Activated naive CD4-positive, alpha-beta T cell treated with anti-CD3 and anti-CD28 coated beads, Interleukin-2, amount 10 ng/mL, durations not matched to agents 7 days and 5 days (primary cell): Measurements from ENCODE around the gene SCYGR6.

Source experiments
- CTCF ChIA-PET: fragments of 350-600 bp; sonication (Branson Sonifier 250); formaldehyde crosslinking; loops from one replicate; lab custom pipeline; 2021; ENCODE audit warnings: antibody characterized with exemption; lab: Charles Lee
- DNase-seq: peaks from one replicate; pipeline ENCODE4 v3.0.0-alpha.2; 2020
- H3K27ac Mint-ChIP-seq: one replicate; pipeline ENCODE4 v1.8.0; 2021; ENCODE audit warnings: mild to moderate bottlenecking, moderate library complexity, mixed read lengths
- H3K27me3 Mint-ChIP-seq: one replicate; pipeline ENCODE4 v1.8.0; 2021; ENCODE audit warnings: mild to moderate bottlenecking, mixed read lengths
- H3K36me3 Mint-ChIP-seq: one replicate; pipeline ENCODE4 v1.8.0; 2021; ENCODE audit warnings: mixed read lengths
- H3K4me1 Mint-ChIP-seq: one replicate; pipeline ENCODE4 v1.8.0; 2021; ENCODE audit warnings: mixed read lengths
- H3K4me3 Mint-ChIP-seq: one replicate; pipeline ENCODE4 v1.8.0; 2021; ENCODE audit warnings: mild to moderate bottlenecking, moderate library complexity, mixed read lengths
- H3K9me3 Mint-ChIP-seq: one replicate; pipeline ENCODE4 v1.8.0; 2021; ENCODE audit warnings: mixed read lengths

SCYGR6 gene

DNA sequence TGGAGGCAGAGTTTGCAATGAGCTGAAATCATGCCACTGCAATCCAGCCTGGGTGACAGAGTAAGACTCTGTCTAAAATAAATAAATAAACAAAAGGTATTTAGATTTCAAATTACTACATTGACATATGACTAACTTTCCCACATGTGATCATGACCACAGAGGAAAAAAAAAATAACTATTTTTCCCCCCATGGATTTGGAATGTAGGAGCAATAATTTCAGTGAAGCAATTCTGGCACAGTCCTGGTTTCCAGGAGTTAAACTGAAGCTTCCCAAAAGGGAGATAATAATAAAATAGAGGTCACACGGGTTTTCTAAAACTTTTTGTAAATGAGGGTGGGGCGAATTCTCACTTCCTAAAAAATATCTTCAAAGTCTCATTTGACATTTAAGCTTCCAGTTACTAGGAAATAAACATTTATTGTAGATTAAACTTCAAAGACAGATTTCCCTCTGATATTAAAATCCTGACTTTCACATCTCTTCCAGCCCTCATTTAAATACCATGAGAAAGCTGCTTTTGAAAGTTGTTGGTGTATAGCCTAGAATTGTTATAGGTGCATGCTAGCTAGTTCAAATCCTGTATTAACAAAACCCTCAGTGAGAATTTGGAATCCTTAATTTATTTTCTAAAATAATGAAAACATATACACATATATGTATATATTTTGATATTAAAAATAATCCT, 27.4 kb downstream of the SCYGR6 start:
- Mint-ChIP-seq H3K4me1 (no peaks in the 10 kb centered on the region), H3K9me3 (no peaks in the 10 kb centered on the region), H3K27ac (no peak overlapping the region), H3K4me3 (no peak overlapping the region), H3K36me3 (no peaks in the 10 kb centered on the region), H3K27me3 (peaks cover 3% of the 10 kb centered on the region)
- no peak for DNase-seq
- CTCF ChIA-PET, result interaction anchor here (1.6 kb wide), 1 partner anchor 10 kb away, joined by 5 read pairs; no protein-coding TSS in a partner anchor

DNA sequence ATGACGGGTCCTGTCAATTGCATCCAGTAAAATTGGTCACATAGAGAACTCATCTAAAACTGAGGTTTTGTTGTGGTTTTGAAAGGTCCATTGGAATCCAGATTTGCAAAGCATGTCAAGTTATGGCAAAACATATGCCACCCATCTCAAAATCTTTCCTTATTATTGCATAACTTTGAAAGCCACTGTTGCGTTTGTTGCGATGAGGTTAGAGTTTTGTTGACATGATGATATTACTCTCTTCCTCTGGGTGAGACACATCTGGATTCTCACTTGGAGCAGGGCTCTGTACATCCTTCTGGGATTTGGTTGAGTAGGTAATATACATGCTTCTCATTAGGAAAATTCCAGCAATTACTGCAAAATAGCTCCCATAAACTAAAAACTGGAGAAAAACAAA, 37.4 kb downstream of the SCYGR6 start:
- Mint-ChIP-seq H3K4me1 (no peaks in the 10 kb centered on the region), H3K27me3 (peaks cover 8% of the 10 kb centered on the region), H3K4me3 (no peak overlapping the region), H3K9me3 (no peaks in the 10 kb centered on the region), H3K36me3 (no peaks in the 10 kb centered on the region), H3K27ac (no peak overlapping the region)
- DNase-seq, result no peak
- CTCF ChIA-PET, result no interaction called here

DNA sequence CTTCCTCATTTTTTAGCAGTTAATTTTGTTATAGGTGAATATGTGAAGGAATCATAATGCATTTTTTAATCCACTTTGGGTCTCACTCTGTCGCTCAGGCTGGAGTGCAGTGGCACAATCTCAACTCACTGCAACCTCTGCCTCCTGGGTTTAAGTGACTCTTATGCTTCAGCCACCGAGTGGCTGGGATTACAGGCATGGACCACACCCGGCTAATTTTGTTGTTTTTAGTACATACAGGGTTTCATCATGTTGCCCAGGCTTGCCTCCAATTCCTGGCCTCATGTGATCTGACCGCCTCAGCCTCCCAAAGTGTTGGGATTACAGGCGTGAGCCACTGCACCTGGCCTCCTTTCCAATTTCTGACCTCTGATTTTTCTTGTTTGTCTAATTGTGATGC, 40.3 kb downstream of the SCYGR6 start:
- no peaks in the 10 kb centered on the region for H3K36me3 Mint-ChIP-seq
- no peak overlapping the region for H3K27ac Mint-ChIP-seq
- no peak overlapping the region for H3K4me3 Mint-ChIP-seq
- H3K4me1 Mint-ChIP-seq, result no peaks in the 10 kb centered on the region
- peaks cover 4% of the 10 kb centered on the region for H3K27me3 Mint-ChIP-seq
- no peaks in the 10 kb centered on the region for H3K9me3 Mint-ChIP-seq
- no peak for DNase-seq
- CTCF ChIA-PET, result no interaction called here

DNA sequence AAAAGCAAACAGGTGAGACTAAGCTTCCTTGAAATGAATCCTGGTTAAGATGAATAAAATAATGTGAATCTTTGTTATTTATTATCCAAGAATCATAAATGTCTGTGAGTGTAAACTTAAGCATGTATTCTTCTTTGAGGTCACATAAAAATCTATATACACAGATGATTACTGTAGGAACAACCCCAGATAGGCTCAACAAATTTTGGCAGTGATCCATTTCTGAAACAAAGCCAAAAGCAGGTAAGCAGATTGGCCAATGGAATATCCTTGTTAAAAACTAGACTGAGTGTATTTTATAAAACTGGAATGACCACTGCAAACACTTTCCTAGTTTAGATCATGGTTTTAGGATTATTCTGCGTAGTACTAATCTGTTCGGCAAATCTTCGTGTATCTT, 46.6 kb downstream of the SCYGR6 start:
- Mint-ChIP-seq H3K4me3 (no peak overlapping the region), H3K27me3 (no peaks in the 10 kb centered on the region), H3K4me1 (no peaks in the 10 kb centered on the region), H3K36me3 (no peaks in the 10 kb centered on the region), H3K27ac (no peak overlapping the region), H3K9me3 (no peaks in the 10 kb centered on the region)
- CTCF ChIA-PET, result no interaction called here
- DNase-seq, result no peak

DNA sequence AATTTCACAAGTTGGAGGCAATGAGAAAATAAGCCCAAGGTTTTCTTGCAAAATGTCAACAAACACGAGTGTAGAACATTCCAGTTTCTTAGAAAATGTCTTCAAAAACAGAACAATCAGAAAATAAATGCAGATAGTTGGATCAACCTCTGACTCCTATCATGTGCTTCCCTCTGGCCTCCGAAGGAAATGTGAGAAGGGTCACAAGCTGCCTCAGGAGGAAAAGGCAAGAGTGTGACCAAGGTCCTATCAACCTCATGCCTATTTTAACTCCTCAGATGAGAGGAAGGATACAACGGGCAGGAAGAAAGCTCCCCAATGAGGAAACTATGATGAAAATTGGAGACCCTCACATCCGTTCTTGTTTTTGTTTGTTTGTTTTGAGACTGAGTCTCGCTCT, 50.1 kb downstream of the SCYGR6 start:
- H3K27me3 Mint-ChIP-seq, result peaks cover 5% of the 10 kb centered on the region
- H3K4me1 Mint-ChIP-seq, result no peaks in the 10 kb centered on the region
- CTCF ChIA-PET, result no interaction called here
- no peaks in the 10 kb centered on the region for H3K9me3 Mint-ChIP-seq
- H3K4me3 Mint-ChIP-seq, result no peak overlapping the region
- no peak overlapping the region for H3K27ac Mint-ChIP-seq
- no peaks in the 10 kb centered on the region for H3K36me3 Mint-ChIP-seq
- no peak for DNase-seq
